H1 (cell line): Measurements from ENCODE around the gene CDKL4. TPM values are rescaled to one million over a fixed set of nuclear protein-coding genes. Genes with fewer than 3 reads are reported as not detected.

Source experiments
- CTCF ChIA-PET: fragments of 300-600 bp; sonication (Branson Sonifier 250); formaldehyde crosslinking; loops from one replicate; lab custom pipeline; 2021; ENCODE audit not compliant: partially characterized antibody; lab: Charles Lee
- POLR2A ChIA-PET: fragments of 300-600 bp; sonication (Branson Sonifier 250); formaldehyde crosslinking; loops from one replicate; lab custom pipeline; 2021; ENCODE audit warnings: inconsistent platforms; ENCODE audit not compliant: partially characterized antibody; lab: Charles Lee
- DNase-seq, 2 experiments: peaks; one replicate each; pipeline versions ENCODE4 v3.0.0 to v3.0.0-alpha.2; 2010 to 2022; ENCODE audit warnings: low spot score in 2 of 2, low read depth in 1 of 2, mixed read lengths in 1 of 2
- FAIRE-seq: peaks from 2 replicates; lab custom pipeline; 2011; peaks lifted over from hg19 to GRCh38; lab: Jason Lieb, UNC
- H2AFZ ChIP-seq: 2 replicates; pipeline ENCODE4 v1.8.1; 2012; ENCODE audit warnings: low read length, inconsistent platforms
- H2AK5ac ChIP-seq: 2 replicates; pipeline ENCODE4 v1.6.1; 2013; ENCODE audit warnings: low read depth, low read length
- H2BK120ac ChIP-seq: replicated peaks from 2 replicates; pipeline ENCODE3; 2013; ENCODE audit warnings: low read depth, low read length, inconsistent platforms
- H2BK12ac ChIP-seq: 2 replicates; pipeline ENCODE4 v1.6.1; 2013; ENCODE audit warnings: low read depth, low read length
- H2BK15ac ChIP-seq: 2 replicates; pipeline ENCODE4 v1.6.1; 2013; ENCODE audit warnings: low read length
- H2BK20ac ChIP-seq: 2 replicates; pipeline ENCODE4 v1.6.1; 2013; ENCODE audit warnings: low read length
- H2BK5ac ChIP-seq: 2 replicates; pipeline ENCODE4 v1.6.1; 2013; ENCODE audit warnings: low read depth, low read length
- H3K14ac ChIP-seq: 2 replicates; pipeline ENCODE4 v1.6.1; 2013; ENCODE audit warnings: inconsistent platforms; ENCODE audit not compliant: insufficient read length
- H3K18ac ChIP-seq: 2 replicates; pipeline ENCODE4 v1.6.1; 2013; ENCODE audit warnings: low read length; ENCODE audit errors: extremely low read depth
- H3K23ac ChIP-seq: 2 replicates; pipeline ENCODE4 v1.6.1; 2013; ENCODE audit warnings: inconsistent platforms; ENCODE audit not compliant: insufficient read length
- H3K23me2 ChIP-seq: 2 replicates; pipeline ENCODE4 v1.6.1; 2013; ENCODE audit warnings: low read depth, low read length
- H3K27ac ChIP-seq: 2 replicates; pipeline ENCODE4 v1.6.1; 2011; ENCODE audit warnings: low read depth, low read length, inconsistent platforms
- H3K27me3 ChIP-seq, 4 experiments: replicated peaks in 1 of 4; 1 replicate in 1 of 4; 2 replicates in 3 of 4; pipeline versions ENCODE4 v1.6.1 to v1.8.1; 2011 to 2013; ENCODE audit warnings: low read length in 3 of 4, mild to moderate bottlenecking in 3 of 4, inconsistent platforms in 2 of 4, mixed read lengths in 2 of 4, moderate library complexity in 1 of 4; ENCODE audit not compliant: control insufficient read depth in 3 of 4, insufficient read depth in 3 of 4; ENCODE audit errors: extremely low read depth in 1 of 4
- H3K36me3 ChIP-seq, 4 experiments: 2 replicates each; pipeline versions ENCODE4 v1.6.1 to v1.8.1; 2011 to 2013; ENCODE audit warnings: mild to moderate bottlenecking in 4 of 4, low read length in 3 of 4, moderate library complexity in 2 of 4, control low read depth in 1 of 4, inconsistent platforms in 1 of 4; ENCODE audit not compliant: insufficient read depth in 4 of 4, control insufficient read depth in 2 of 4
- H3K4ac ChIP-seq: replicated peaks from 2 replicates; pipeline ENCODE3; 2013; ENCODE audit warnings: low read length, low read depth, mixed read lengths, inconsistent platforms; ENCODE audit not compliant: insufficient read length
- H3K4me1 ChIP-seq, 4 experiments: replicated peaks in 1 of 4; 1 replicate in 1 of 4; 2 replicates in 3 of 4; pipeline versions ENCODE4 v1.6.1 to v1.8.1; 2011 to 2013; ENCODE audit warnings: low read length in 3 of 4, inconsistent platforms in 2 of 4, mixed read lengths in 1 of 4; ENCODE audit not compliant: insufficient read depth in 4 of 4, control insufficient read depth in 3 of 4
- H3K4me2 ChIP-seq, 2 experiments: 2 replicates each; pipeline versions ENCODE4 v1.6.1 to v1.8.1; 2011 to 2013; ENCODE audit warnings: low read depth in 2 of 2, low read length in 2 of 2, control low read depth in 1 of 2, inconsistent platforms in 1 of 2, mild to moderate bottlenecking in 1 of 2; ENCODE audit not compliant: insufficient read depth in 1 of 2
- H3K4me3 ChIP-seq, 4 experiments: fragments of 200-600, 300-600 bp in 1 of 4; sonication (generic), shearing (Covaris generic), sonication (Bioruptor Twin) in 1 of 4; 2 replicates each; pipeline versions ENCODE4 v1.5.1 to v1.8.1; 2011 to 2016; ENCODE audit warnings: low read length in 4 of 4, low read depth in 3 of 4, control low read depth in 2 of 4, inconsistent platforms in 2 of 4, mild to moderate bottlenecking in 2 of 4, mixed read lengths in 1 of 4, moderate library complexity in 1 of 4; ENCODE audit not compliant: insufficient read depth in 2 of 4; ENCODE audit errors: extremely low read depth in 1 of 4
- H3K56ac ChIP-seq: replicated peaks from 2 replicates; pipeline ENCODE3; 2013; ENCODE audit warnings: low read depth, mild to moderate bottlenecking, mixed read lengths, low read length, inconsistent platforms; ENCODE audit not compliant: insufficient read length
- H3K79me1 ChIP-seq: 2 replicates; pipeline ENCODE4 v1.6.1; 2013; ENCODE audit warnings: low read depth, low read length, control low read depth
- H3K79me2 ChIP-seq, 2 experiments: 2 replicates each; pipeline versions ENCODE4 v1.6.1 to v1.8.1; 2012 to 2013; ENCODE audit warnings: low read length in 2 of 2, mild to moderate bottlenecking in 2 of 2, inconsistent platforms in 1 of 2; ENCODE audit not compliant: insufficient read depth in 2 of 2, control insufficient read depth in 1 of 2
- H3K9ac ChIP-seq, 4 experiments: replicated peaks in 1 of 4; 1 replicate in 1 of 4; 2 replicates in 3 of 4; pipeline versions ENCODE4 v1.6.1 to v1.8.1; 2011 to 2013; ENCODE audit warnings: low read depth in 3 of 4, low read length in 3 of 4, control low read depth in 2 of 4, mild to moderate bottlenecking in 2 of 4, moderate library complexity in 2 of 4, inconsistent platforms in 1 of 4; ENCODE audit errors: extremely low read depth in 1 of 4
- H3K9me3 ChIP-seq, 2 experiments: 2 replicates each; pipeline versions ENCODE4 v1.6.1 to v1.8.1; 2012 to 2013; ENCODE audit warnings: mild to moderate bottlenecking in 2 of 2, moderate library complexity in 2 of 2, control low read depth in 1 of 2, inconsistent platforms in 1 of 2, low read depth in 1 of 2, low read length in 1 of 2, mixed read lengths in 1 of 2; ENCODE audit not compliant: insufficient read depth in 2 of 2
- H4K20me1 ChIP-seq, 2 experiments: replicated peaks in 1 of 2; 2 replicates each; pipeline versions ENCODE3 to v1.8.1; 2011 to 2013; ENCODE audit warnings: inconsistent platforms in 2 of 2, low read length in 2 of 2, mild to moderate bottlenecking in 1 of 2; ENCODE audit not compliant: insufficient read depth in 2 of 2, control insufficient read depth in 1 of 2
- H4K5ac ChIP-seq: 2 replicates; pipeline ENCODE4 v1.6.1; 2013; ENCODE audit warnings: low read length, low read depth, mixed read lengths, inconsistent platforms; ENCODE audit not compliant: insufficient read length
- H4K8ac ChIP-seq: 2 replicates; pipeline ENCODE4 v1.8.0; 2013; ENCODE audit warnings: mild to moderate bottlenecking, moderate library complexity, low read length, inconsistent platforms; ENCODE audit not compliant: insufficient read depth; ENCODE audit errors: extremely low read depth
- H4K91ac ChIP-seq: replicated peaks from 2 replicates; pipeline ENCODE3; 2013; ENCODE audit warnings: low read length, mixed read lengths, inconsistent platforms; ENCODE audit not compliant: insufficient read length
- CBX8 ChIP-seq: fragments of 300-800, 300-1000 bp; sonication (generic); IDR thresholded peaks from 2 replicates; pipeline ENCODE4 v1.7.1; 2016; ENCODE audit warnings: low read depth, low read length, borderline replicate concordance
- CTBP2 ChIP-seq: IDR thresholded peaks from 2 replicates; pipeline ENCODE4 v1.7.0; 2011; ENCODE audit warnings: borderline replicate concordance, mild to moderate bottlenecking, moderate library complexity, mixed read lengths, low read length; ENCODE audit not compliant: insufficient read depth, insufficient read length
- JUND ChIP-seq: IDR thresholded peaks from 2 replicates; pipeline ENCODE4 v1.6.1; 2011; ENCODE audit warnings: mild to moderate bottlenecking, improper control_type of control experiment, low read length
- MAFK ChIP-seq: IDR thresholded peaks from 2 replicates; pipeline ENCODE4 v1.6.1; 2012; ENCODE audit warnings: low read depth, mild to moderate bottlenecking, improper control_type of control experiment, low read length
- PHF8 ChIP-seq: fragments of 200-600 bp; sonication (generic); conservative IDR thresholded peaks from 2 replicates; pipeline ENCODE4 v1.7.1; 2012; ENCODE audit warnings: low read depth, mild to moderate bottlenecking, inconsistent platforms, low read length, moderate library complexity
- POU5F1 ChIP-seq: IDR thresholded peaks from 2 replicates; pipeline ENCODE4 v1.6.1; 2011; ENCODE audit warnings: low read depth, mild to moderate bottlenecking, low read length, moderate library complexity
- RNF2 ChIP-seq: fragments of 200-900, 300-1000 bp; sonication (generic); IDR thresholded peaks from 2 replicates; pipeline ENCODE4 v1.7.1; 2016; ENCODE audit warnings: borderline replicate concordance, low read depth, mild to moderate bottlenecking, antibody characterized with exemption, low read length; ENCODE audit not compliant: poor library complexity, severe bottlenecking; ENCODE audit errors: missing control alignments
- SRF ChIP-seq: IDR thresholded peaks from 2 replicates; pipeline ENCODE4 v1.6.1; 2011; ENCODE audit warnings: mild to moderate bottlenecking, low read depth, low read length, moderate library complexity
- TCF12 ChIP-seq: IDR thresholded peaks from 2 replicates; pipeline ENCODE4 v1.6.1; 2011; ENCODE audit warnings: low read depth, mild to moderate bottlenecking, low read length
- USF2 ChIP-seq: IDR thresholded peaks from 2 replicates; pipeline ENCODE4 v1.6.1; 2011; ENCODE audit warnings: low read length, improper control_type of control experiment
- YY1 ChIP-seq: IDR thresholded peaks from 2 replicates; pipeline ENCODE4 v1.6.1; 2011; ENCODE audit warnings: low read depth, mild to moderate bottlenecking, low read length
- WGBS, 2 experiments: shearing (Covaris generic) in 1 of 2; methylation state at CpG; one replicate each; pipeline versions ENCODE4 v1.1.6 to v1.1.7; 2013 to 2015; ENCODE audit warnings: low lambda C conversion rate in 2 of 2, mixed read lengths in 2 of 2, inconsistent platforms in 1 of 2, low coverage in 1 of 2, missing lambda C conversion rate in 1 of 2; ENCODE audit not compliant: insufficient replicate concordance in 2 of 2, insufficient coverage in 1 of 2, insufficient read length in 1 of 2; ENCODE audit errors: extremely low coverage in 1 of 2, missing lambda C conversion rate in 1 of 2; 5-methylcytosine and 5-hydroxymethylcytosine counted together
- polyA plus RNA-seq, 7 experiments: library from polyadenylated mRNA; depleted of rRNA in 3 of 7; stranded (reverse) in 5 of 7; unstranded in 2 of 7; fragments of >200 nt in 5 of 7; fragments of 200-250 nt in 2 of 7; gene quantifications; 1 replicate in 5 of 7; 2 replicates in 1 of 7; 4 replicates in 1 of 7; pipeline versions ENCODE4 v1.2.1 to v1.2.3, GENCODE V29; 2011 to 2013; ENCODE audit warnings: missing spikeins in 2 of 7, mixed read lengths in 2 of 7
- total RNA-seq: library from RNA; stranded (reverse); fragmentation: NEBNext Ultra II Directional; extraction: Animal tissue kit (Norgen Biotek cat#: 25700); gene quantifications from 2 replicates; pipeline ENCODE4 v1.2.1, GENCODE V29; 2021

Gene CDKL4
- total and polyA plus RNA-seq, 2 of the 8 experiments (the other 6 are each of a cell fraction or from before 2014, with no cell fraction given), result not detected

- no peak overlapping the region for H3K4ac ChIP-seq
- no peaks in the 10 kb centered on the region for H3K79me2 ChIP-seq
- H3K9ac ChIP-seq, result no peak overlapping the region
- no peaks in the 10 kb centered on the region for H4K20me1 ChIP-seq
- ChIA-PET POLR2A (interaction anchor here (0.9 kb wide), 1 partner anchor 14 kb away, joined by 3 read pairs; no protein-coding TSS in a partner anchor), CTCF (no interaction called here)
- no peak overlapping the region for H2AK5ac ChIP-seq
- no peak overlapping the region for H2AFZ ChIP-seq
- no peak overlapping the region for H3K4me2 ChIP-seq
- no peak overlapping the region for H2BK5ac ChIP-seq
- no peaks in the 10 kb centered on the region for H3K79me1 ChIP-seq
- H2BK20ac ChIP-seq, result no peak overlapping the region
- no peaks in the 10 kb centered on the region for H3K27me3 ChIP-seq
- DNase-seq (no peak), FAIRE-seq (no peak)
- TF ChIP-seq RNF2 (no peak), PHF8 (no peak), CBX8 (no peak), YY1 (no peak), SRF (no peak), CTBP2 (no peak), MAFK (no peak), USF2 (no peak), JUND (no peak), POU5F1 (no peak), TCF12 (no peak)
- no peak overlapping the region for H3K14ac ChIP-seq
- no peak overlapping the region for H2BK15ac ChIP-seq
- no peak overlapping the region for H4K8ac ChIP-seq
- H3K18ac ChIP-seq, result no peak overlapping the region
- no peaks in the 10 kb centered on the region for H3K4me1 ChIP-seq
- H3K27ac ChIP-seq, result no peak overlapping the region
- no peak overlapping the region for H3K23ac ChIP-seq
- no peaks in the 10 kb centered on the region for H3K36me3 ChIP-seq
- WGBS, 2 experiments, result 93% methylated on average over 4 of the region's 4 CpGs; no CpG with 5 or more reads in 1 of the 2 experiments
- H4K5ac ChIP-seq, result no peak overlapping the region
- H3K4me3 ChIP-seq, result no peak overlapping the region
- no peak overlapping the region for H2BK120ac ChIP-seq
- no peaks in the 10 kb centered on the region for H3K23me2 ChIP-seq
- H3K9me3 ChIP-seq, result no peaks in the 10 kb centered on the region
- H3K56ac ChIP-seq, result no peak overlapping the region
- H4K91ac ChIP-seq, result no peak overlapping the region
- H2BK12ac ChIP-seq, result no peak overlapping the region
Measured at GRCh38 chr2:39188960-39189494, 54.7 kb downstream of the CDKL4 start.
